Measurements from ENCODE around the gene KCNJ1.

DNA sequence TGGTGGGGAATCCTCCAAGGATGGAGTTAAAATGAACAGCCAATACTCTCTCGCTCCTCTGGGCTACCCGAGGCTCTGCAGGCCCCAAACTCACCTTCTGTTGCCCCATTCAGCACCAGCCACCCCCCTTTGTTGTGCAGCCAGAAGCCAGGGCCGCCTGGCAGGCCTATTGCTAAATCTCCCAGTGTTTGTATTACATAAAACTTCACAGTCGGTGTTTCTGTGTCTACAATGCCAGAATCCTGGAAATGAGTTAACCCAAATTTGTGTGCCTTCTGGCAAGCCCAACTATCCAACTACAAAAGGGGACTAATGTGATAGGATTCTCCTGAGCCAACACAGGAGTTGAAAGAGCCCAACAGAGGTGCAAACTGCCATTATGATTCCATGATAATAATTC lies 33.4 kb upstream of the KCNJ1 start:
- TF ChIP-seq CTCF (IDR thresholded peaks at IDR 0.05) (no peak), EZH2 (IDR thresholded peaks at IDR 0.05) (no peak)

All from neural progenitor cell (in vitro differentiated cells).